ENCODE results near the gene TRIM24.

DNA sequence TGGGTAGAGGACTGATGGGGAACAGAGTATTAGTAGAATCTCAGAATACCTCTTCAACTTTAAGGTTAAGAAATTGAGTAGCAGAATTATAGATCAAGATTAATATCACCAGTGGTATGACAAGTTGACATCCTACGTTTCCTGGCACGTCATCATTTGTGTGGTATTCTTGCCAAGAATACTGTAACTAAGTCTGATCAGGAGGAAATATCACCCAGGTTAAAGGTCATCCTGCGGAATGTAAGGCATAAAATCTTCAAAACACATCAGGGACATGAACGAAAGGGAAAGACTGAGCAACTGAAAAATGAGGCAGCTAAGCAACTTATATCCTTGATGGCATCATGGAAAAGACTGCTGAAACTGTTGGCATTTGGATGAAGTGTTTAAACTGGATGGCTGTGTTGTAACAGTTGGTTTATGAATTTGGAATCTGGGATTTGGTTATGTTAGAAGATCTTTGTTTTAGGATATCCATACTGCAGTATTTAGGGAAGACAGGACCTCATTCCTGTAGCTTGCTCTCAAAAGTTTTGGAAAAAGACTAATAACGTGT lies 86.1 kb downstream of the TRIM24 start:
- TF ChIP-seq EZH2 (IDR thresholded peaks at IDR 0.05; ENCODE audit: borderline replicate concordance), result no peak
- TF ChIP-seq, protein P1, sequence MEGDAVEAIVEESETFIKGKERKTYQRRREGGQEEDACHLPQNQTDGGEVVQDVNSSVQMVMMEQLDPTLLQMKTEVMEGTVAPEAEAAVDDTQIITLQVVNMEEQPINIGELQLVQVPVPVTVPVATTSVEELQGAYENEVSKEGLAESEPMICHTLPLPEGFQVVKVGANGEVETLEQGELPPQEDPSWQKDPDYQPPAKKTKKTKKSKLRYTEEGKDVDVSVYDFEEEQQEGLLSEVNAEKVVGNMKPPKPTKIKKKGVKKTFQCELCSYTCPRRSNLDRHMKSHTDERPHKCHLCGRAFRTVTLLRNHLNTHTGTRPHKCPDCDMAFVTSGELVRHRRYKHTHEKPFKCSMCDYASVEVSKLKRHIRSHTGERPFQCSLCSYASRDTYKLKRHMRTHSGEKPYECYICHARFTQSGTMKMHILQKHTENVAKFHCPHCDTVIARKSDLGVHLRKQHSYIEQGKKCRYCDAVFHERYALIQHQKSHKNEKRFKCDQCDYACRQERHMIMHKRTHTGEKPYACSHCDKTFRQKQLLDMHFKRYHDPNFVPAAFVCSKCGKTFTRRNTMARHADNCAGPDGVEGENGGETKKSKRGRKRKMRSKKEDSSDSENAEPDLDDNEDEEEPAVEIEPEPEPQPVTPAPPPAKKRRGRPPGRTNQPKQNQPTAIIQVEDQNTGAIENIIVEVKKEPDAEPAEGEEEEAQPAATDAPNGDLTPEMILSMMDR (IDR thresholded peaks at IDR 0.05; ENCODE audit: poor library complexity), result no peak

All from hepatocyte (in vitro differentiated cells).